GM12891 (cell line): Measurements from ENCODE around the gene CYGB.

Source experiments
- DNase-seq: peaks from one replicate; pipeline ENCODE4 v3.0.0; 2011; ENCODE audit warnings: low spot score; ENCODE audit not compliant: insufficient read length
- FAIRE-seq: peaks from 2 replicates; lab custom pipeline; 2011; peaks lifted over from hg19 to GRCh38; lab: Jason Lieb, UNC
- PAX5 ChIP-seq: IDR thresholded peaks from 2 replicates; pipeline ENCODE4 v1.6.1; 2011; ENCODE audit warnings: low read length, moderate library complexity, mild to moderate bottlenecking; ENCODE audit not compliant: insufficient read depth, severe bottlenecking
- POLR2A ChIP-seq: IDR thresholded peaks from 2 replicates; pipeline ENCODE4 v1.6.1; 2011; ENCODE audit warnings: low read depth, low read length, control low read depth
- POLR2AphosphoS5 ChIP-seq: IDR thresholded peaks from 2 replicates; pipeline ENCODE4 v1.6.1; 2011; ENCODE audit warnings: low read depth, low read length, control low read depth
- POU2F2 ChIP-seq: IDR thresholded peaks from 2 replicates; pipeline ENCODE4 v1.6.1; 2011; ENCODE audit warnings: low read depth, mild to moderate bottlenecking, control low read depth, low read length, moderate library complexity
- SPI1 ChIP-seq: IDR thresholded peaks from 2 replicates; pipeline ENCODE4 v1.6.1; 2011; ENCODE audit warnings: low read depth, low read length, control low read depth
- TAF1 ChIP-seq: IDR thresholded peaks from 2 replicates; pipeline ENCODE4 v1.6.1; 2011; ENCODE audit warnings: low read depth, low read length, control low read depth

The CYGB gene

DNA sequence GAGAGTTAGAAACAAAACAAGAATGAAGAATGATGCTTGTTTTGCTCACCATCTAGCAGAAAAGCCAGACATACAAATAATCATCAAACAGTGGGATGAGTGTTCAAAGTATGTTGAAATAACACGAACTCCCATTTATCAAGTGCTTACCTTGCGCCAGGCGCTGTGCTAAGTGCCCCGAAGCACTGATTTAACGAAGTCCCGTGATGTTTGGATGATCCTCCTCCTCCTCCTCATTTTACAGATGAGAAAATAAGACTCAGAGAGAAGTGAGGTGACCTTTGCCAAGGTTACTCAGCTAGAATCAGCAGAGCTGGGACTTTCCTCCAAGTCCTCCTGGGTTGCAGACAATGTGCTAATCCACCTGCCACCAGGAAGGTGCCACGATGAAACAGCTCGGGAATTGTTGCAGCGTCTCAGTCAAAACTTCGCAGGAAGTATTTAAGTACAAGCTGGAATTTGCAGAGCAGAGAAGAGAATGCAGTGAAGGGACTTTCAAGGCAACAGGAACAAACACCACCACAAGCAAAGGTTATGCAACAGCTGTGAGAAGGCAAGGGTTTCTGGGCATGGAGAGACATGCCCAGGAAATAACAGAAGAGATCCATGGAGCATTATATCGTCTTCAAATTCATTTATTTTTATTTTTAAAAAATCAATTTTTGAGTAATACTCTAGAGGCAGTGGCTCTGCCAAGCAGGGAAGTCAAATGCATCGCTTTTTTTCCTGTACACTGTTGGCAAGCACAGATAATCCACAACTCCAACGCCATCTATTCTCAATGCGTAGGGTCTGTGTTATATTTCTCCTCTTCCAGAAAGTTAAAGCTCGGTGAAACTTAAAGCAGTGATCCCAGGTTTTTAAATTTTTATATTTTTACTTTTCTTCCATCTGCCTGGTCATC, 13.5 kb upstream of the CYGB start:
- TF ChIP-seq POLR2A (no peak), PAX5 (no peak), SPI1 (no peak), POU2F2 (no peak), TAF1 (no peak), POLR2AphosphoS5 (no peak)
- FAIRE-seq (no peak), DNase-seq (no peak)

DNA sequence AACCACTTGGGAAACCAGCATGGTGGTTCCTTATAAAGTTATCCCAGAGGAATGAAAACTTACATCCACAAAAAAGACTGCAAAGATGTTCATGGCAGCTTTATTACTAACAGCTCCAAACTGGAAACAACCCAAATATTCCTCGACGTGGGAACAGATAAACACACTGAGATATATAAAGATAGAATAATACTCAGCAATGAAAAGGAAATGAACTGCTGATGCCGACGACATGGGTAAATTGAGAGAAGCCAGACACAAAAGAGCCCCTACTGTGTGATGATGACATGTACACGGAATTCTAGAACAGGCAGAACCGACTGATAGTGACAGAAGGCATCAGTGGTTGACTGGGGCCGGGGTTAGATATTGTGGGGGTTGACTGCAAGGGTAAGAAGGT, 12.0 kb upstream of the CYGB start:
- no peak for TF ChIP-seq POLR2AphosphoS5
- no peak for TF ChIP-seq SPI1
- TF ChIP-seq POU2F2 = no peak
- TF ChIP-seq POLR2A = no peak
- no peak for TF ChIP-seq TAF1
- TF ChIP-seq PAX5 = no peak
- no peak for DNase-seq
- FAIRE-seq = no peak

DNA sequence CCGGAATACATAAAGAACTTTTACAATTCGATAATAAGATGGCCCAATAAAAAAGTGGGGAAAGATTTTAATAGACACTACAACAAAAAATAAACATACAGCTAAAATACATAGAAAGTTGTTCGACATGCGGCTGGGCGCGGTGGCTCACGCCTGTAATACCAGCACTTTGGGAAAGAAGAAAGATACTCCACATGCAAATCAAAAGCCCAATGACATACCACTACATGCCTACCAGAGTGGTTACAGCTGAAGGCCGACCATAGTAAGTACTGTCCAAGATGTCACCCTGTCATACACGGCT, 11.7 kb upstream of the CYGB start:
- FAIRE-seq (no peak), DNase-seq (no peak)
- TF ChIP-seq POLR2A (no peak), POLR2AphosphoS5 (no peak), TAF1 (no peak), SPI1 (no peak), POU2F2 (no peak), PAX5 (no peak)

DNA sequence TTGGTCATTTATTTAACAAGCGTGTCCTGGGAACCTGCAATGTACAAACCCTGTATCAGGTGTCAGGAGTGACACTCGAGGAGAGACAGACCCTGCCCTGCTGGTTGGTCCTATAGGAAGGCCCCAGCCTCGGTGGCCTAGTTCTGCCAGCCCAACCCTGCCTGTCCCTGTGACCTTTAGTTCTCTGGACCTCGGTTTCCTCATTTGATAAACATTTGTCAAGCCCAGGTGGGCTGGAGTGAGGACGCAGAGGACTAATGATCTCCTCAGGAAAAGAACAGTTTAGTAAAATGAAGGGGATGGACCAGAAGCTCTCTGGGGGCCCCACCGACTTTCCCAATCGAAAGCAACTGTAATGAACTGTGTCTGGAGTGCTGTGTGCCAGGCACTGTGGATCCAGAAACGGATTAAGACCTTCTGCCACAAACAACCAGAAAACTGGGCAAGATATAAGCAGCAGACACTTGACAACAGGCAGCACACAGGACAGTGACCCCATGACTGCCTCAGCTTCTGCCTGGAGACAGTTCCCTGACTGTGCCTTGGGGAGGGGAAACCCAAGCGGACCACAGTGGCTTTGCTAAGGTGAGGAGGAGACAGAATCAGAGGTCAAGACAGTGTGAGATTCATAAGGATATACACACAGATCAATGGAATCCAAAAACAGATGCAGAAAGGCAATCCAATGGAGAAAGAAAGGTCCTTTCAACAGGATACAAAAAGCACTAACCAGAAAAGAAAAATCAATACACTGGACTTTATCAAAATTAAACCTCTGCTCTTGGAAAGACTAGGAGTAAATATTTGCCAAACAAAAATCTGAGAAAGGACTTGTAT, 11.1 kb upstream of the CYGB start:
- FAIRE-seq (no peak), DNase-seq (no peak)
- TF ChIP-seq POU2F2 (no peak), POLR2A (no peak), SPI1 (no peak), PAX5 (no peak), POLR2AphosphoS5 (no peak), TAF1 (no peak)

DNA sequence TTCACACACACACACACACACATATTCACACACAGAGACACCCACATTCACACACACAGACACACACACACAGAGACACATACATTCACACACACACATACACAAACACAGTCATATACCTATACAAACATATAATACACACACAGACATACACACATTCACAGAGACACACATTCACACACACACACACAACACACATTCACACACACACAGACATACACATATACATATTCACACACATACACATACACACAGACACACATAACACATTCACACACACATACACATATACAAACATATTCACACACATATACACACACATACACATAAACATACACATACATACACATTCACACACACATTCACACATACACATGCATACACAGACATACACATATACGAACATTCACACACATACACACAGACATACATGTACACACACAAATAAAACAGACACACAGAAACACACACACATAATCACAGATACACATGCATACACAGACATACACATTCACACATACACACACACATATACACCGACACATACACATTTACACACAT, 10.2 kb upstream of the CYGB start:
- FAIRE-seq (peak; percentile 90), DNase-seq (no peak)
- no peak for TF ChIP-seq POLR2A
- TF ChIP-seq POLR2AphosphoS5 = no peak
- no peak for TF ChIP-seq SPI1
- no peak for TF ChIP-seq POU2F2
- TF ChIP-seq TAF1 = no peak

DNA sequence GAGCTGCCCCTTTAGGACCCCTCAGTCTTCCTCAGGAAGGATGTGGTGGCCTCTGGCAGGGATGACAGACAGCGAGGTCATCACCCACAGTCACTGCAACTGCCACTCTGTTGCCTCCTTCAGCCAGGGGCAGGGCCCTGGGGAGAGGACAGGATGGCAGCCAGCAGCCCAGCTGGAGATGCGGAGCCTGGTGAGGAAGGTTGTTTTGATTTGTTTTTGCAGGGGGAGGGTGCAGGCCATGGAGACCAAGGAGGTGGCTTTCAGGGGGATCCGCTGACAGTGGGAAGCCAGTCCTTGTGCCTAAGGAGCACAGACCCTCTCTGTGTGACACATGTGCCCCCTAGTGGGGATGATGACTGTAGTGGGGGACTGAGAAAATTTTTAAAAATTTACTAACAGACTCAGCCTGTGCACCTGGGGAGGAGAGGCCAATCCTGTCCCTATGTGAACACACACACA, 9.7 kb upstream of the CYGB start:
- DNase-seq (peak; percentile 67), FAIRE-seq (no peak)
- TF ChIP-seq TAF1 = no peak
- TF ChIP-seq SPI1 = no peak
- TF ChIP-seq POLR2A = no peak
- no peak for TF ChIP-seq PAX5
- TF ChIP-seq POU2F2 = no peak
- no peak for TF ChIP-seq POLR2AphosphoS5

DNA sequence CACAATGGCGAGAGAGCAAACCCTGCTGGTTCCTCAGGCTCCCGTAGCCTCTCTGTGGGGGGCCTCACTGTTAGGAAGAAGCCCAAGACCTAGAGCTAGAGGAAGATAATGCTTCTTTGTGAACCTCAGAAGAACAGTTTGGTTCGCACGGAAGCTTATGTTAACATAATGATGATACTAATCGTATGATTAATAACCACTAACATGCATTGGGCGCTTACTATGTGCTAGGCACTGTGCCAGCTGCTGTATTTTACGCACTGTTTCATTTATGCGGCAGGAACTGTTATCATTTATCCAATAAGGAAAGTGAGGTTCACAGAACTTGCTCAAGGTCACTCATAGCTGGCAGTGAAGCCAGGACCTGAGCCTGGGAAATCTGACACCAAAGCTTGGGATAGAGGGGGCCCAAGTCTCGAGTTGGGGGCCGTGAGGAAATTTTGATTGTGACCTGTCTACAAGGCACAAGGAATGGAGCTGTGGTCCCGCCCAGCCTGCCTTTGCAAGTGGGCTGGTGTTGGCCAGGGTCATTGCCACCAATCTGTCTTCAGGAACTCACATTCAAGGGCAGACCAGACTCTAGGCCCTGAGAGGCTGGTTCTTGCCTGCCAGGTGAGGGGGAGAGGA, 9.2 kb upstream of the CYGB start:
- no peak for FAIRE-seq
- TF ChIP-seq PAX5 = no peak
- no peak for TF ChIP-seq POLR2A
- TF ChIP-seq SPI1 = no peak
- DNase-seq = no peak

DNA sequence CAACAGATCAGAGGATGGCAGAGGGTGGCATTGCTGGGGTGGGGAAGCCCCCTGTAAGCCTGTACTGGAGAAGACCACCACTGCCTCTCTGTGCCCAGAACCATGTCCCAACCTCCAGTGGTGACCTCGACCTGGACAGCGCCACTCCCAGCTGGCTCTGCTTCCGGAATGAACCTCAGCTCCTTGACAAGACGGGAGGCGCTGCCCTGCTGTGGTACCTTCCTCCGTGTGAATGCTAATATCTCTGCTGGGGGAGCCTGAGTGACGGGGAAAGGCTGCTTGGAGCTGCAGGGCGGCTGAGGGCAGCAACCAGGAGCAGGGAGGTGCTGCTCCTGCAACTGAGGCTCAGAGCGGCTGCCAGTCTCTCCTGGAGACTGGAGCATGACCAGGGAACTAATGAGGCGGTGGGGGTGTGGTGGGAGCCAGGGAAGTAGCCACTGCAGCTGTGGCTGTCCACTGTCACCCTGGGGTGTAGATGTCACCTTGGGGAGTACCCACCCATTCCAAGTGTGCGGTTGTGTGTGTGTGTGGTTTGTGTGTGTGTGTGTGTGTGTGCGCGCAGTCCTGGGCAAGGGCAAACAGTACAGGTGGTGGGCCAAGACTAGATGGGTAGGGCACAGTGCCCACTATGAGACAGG, 8.5 kb upstream of the CYGB start:
- TF ChIP-seq SPI1 (no peak), TAF1 (no peak), PAX5 (no peak), POLR2AphosphoS5 (no peak), POLR2A (no peak), POU2F2 (no peak)
- DNase-seq (no peak), FAIRE-seq (no peak)
